GM18502 (cell line): ENCODE data around the gene SIRPA.
"Not testable (repeated sequence)": the region's sequence is repeated elsewhere in the genome, so short reads cannot be mapped to it uniquely, and the experiment has no call there.

Experiments
- ATAC-seq: cut with Tn5 transposase; IDR thresholded peaks from one replicate; pipeline ENCODE4 v1.9.1; 2021; ENCODE audit warnings: mild to moderate bottlenecking; ENCODE audit not compliant: unreplicated experiment, poor library complexity

Gene SIRPA

DNA sequence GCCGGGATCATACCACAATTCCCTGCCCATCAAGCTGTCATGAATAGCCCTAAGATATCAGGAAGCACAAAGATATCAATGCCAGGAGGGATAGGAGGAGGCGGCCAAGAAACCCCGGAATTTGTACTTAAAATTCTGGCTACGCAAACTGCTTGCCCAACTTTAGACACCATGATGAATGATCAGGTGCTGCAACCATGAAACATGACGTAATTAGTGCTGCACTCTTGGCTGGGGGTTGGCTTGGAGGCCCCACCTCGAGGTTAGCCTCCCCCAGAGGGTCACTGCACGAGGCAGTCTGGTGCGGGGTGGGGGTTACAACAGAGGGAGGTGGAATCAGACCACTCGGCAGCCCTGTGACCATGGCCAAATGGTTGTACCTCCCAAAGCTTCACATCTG, 8.9 kb downstream of the SIRPA start:
- no peak for ATAC-seq

DNA sequence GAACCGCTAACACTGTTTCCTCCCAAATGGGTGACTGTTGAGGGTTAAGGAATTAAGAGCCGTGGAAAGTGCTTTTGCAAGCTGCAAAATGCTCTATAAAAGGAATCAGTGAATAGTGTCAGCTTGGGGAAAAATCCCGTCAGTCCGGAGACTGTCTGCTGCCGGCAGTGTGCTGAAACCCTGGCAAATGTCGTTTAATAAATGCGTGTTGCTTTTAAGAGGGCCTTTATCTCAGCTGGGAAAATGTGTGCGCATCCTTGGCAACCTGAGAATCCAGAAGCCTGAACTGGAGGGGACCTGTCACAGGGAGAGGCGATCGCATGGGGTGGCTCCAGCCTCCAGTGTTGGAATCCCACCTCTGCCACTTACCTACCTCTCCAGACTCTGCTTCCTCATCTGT, 9.8 kb downstream of the SIRPA start:
- ATAC-seq = no peak

DNA sequence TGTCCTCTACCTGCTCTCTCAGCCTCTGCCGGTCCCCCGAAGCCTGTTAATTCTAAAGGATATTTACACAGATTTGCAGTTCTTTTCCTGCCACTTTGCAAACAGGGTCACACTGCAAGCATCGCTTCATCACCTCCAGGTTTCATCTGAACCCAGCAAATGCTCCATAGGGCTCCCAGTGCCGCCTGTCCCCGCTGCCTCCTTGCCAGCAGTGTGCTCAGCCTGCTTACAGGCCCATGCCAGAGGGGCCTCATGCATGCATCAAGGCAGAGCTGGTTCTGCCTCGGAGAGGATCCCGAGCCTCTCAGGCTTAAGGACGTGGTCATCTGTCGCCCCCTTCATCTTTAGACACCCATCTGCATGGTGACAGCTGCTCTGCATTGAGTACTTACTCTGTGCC, 10.5 kb downstream of the SIRPA start:
- ATAC-seq = no peak

DNA sequence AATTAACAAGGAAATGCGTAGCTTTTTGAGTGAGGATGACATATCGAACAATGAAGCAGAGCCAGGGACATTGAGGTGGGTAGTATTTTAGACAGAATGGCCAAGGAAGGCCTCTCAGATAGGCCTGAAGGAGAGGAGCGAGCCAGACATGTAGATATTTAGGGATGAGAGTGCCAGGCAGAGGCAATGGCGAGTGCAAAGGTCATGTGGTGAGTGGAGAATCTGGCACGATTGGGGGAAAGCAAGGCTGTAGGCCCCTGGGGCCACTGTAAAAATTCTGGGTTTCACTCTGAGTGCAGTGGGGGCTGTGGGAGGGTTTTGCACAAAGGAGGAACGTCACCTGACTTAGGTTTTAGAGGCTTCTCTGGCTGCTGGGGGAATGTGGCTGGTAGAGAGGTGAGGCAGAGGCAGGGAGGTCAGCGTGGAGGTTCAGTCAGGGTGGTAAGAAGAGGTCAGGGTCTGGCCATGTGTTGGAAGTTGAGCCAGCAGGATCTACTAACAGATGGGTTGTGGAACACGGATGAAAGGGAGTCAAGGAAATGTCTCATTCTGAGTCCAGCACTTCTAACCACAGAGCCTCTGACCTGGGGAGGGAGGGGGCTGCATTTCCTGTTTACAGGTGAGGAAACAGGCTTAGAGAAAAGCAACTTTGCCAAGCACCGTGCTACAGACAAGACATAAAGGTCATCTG, 11.3 kb downstream of the SIRPA start:
- ATAC-seq = no peak

DNA sequence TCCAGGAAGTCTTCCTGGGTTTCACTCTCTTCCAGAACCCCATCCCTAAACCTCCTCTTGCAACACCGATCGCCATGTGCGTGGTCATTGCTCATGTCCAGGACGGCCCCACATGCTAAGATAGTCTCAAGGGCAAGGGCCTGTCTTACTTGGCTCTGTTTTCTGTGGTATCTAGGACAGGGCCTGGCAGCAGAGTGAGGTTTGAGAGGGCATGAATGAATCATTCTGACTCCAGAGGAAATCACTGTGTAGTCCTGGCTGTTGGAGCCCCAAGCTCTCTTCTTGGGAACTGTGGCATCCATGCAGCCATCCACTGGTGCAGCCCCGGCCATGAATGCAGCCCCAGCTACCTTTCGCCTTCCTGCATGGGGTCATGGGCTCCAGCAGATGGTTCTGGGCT, 12.4 kb downstream of the SIRPA start:
- no peak for ATAC-seq

DNA sequence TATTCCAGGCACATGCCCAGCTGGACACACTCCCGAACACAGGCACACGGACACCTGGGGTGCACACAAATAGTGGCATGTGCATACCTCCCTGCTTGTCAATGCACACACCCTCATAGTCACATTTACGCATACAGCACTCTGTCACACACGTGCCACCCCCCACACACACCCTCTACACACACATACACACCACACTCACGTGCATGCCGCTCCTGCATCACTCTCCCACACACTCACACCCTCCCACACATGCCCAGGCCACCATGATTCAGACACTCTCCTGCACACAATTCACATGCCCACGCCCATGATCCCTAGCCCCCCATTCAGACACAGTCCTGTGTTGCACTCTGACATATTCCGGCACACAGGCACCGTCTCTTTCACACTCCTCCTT, 13.0 kb downstream of the SIRPA start:
- no peak for ATAC-seq

DNA sequence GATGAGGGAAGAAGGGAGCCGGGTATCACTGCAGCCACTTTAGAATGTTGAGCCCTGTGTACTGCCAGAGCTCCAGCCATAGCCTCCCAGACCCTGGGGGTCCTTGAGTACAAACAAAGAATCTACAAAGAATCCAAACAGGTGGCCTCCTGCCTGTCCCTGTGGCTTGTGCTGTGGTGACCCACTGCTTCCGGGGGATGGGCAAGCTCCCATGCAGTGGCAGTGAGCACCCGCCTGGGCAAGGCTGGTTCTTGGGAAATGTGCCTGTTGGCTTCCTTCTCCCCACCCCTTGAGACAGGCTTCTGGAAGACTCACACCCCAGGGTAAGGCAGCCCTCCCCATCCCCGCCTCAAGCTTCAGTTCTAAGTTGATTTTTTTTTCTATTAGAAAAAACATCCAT, 13.9 kb downstream of the SIRPA start:
- no peak for ATAC-seq

DNA sequence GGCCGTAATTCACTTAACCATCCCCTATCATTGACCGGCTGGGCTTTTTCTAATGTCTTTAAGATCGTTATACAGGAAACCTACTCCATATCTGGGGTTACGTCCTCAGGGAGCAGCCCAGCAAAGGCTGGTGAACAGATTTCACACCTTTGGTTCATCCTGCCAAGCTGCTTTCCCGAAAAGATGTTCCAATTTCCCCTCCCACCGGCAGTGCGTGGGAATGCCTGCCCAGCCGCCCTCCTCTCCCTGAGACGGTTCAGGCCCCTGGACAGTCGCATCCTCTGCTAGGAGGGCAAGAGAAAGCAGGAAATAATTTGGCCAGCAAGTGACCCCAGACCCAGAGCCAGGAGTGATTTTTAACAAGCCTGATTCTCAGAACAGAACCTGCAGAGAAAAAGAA, 16.3 kb downstream of the SIRPA start:
- ATAC-seq = no peak

DNA sequence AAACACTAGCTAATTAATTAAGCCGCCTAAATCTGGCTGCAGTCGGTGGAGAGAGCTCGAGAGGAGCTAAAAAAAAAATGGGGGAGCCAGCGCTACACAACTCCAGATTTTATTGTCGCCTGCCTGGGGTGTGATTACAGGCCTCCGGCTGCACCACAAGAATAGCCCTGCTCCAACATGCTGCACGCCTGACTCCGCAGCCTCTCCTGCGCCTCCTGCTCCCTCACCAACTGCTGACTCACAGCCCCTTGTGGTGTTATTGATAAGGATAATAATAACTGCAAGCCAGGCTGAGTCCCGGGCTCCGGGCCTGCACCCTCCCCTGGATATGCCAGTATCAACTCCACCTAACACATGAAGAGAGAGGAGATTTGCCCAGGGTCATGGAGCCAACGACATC, 16.8 kb downstream of the SIRPA start:
- ATAC-seq = no peak

DNA sequence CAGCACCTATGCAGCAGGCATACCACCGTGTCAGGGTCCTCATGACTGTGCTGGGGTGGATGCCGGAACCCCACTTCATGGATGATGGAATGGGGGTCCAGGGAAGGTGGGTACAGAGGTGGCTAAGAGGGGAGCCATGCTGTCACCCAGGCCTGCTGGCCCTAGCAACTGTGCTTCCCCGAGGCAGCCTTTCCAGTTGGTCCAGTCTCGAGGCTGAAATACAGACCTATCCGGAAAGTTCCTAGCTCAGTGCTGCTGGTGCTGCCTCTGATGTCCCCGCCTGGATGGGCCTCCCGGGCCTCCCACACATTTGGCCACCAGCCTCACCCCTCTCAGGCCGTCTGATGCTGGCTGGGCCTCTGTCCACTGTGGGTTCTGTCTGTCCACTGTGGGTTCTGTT, 17.4 kb downstream of the SIRPA start:
- no peak for ATAC-seq

DNA sequence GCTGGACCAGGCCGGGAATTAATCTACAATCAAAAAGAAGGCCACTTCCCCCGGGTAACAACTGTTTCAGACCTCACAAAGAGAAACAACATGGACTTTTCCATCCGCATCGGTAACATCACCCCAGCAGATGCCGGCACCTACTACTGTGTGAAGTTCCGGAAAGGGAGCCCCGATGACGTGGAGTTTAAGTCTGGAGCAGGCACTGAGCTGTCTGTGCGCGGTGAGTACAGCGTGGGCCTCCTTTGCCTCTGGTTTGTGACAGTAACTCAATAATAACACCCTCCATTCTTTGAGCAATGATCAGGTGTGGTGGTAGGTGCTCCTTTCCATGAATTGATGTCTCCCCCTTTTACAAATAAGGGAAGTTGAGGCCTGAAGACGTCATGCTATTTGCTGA, 20.0 kb downstream of the SIRPA start:
- ATAC-seq = not testable (repeated sequence)

DNA sequence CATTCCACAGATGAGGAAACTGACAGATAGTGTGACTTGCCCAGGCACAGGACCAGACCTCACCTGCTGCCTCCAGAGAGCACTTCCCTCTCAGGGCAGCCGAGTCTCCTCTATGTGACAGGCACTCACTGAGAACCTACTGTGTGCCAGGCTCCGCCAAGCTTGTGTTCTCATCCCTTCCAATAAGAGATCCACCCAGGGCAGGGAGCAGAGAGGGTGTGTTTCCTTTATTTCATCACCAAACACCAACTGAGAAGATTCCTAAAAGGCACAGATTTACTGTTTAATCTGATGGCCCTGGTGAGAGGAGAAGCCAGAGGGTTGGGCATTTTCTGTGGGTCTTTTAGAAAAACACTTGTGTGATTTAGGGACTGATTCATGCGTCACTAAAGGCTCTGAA, 20.5 kb downstream of the SIRPA start:
- ATAC-seq = no peak

DNA sequence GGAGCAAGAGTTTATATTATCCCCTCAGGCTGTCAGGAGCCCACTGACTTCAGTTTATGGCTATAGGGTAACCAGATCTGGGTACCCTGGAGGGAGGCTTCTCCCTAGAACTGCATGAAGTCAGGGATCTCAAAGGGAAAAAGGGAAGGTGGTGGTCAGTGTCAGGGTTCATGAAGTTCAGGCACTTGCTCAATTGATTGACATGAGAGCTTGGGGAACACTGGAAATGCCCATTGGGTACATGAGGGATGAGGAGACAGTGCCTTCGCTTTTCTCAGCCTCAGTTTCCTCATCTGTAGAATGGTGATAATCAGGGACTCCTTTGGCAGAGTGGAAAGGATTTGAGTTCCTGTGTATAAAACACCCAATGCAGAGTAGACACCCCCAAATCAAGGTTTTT, 22.6 kb downstream of the SIRPA start:
- ATAC-seq = no peak

DNA sequence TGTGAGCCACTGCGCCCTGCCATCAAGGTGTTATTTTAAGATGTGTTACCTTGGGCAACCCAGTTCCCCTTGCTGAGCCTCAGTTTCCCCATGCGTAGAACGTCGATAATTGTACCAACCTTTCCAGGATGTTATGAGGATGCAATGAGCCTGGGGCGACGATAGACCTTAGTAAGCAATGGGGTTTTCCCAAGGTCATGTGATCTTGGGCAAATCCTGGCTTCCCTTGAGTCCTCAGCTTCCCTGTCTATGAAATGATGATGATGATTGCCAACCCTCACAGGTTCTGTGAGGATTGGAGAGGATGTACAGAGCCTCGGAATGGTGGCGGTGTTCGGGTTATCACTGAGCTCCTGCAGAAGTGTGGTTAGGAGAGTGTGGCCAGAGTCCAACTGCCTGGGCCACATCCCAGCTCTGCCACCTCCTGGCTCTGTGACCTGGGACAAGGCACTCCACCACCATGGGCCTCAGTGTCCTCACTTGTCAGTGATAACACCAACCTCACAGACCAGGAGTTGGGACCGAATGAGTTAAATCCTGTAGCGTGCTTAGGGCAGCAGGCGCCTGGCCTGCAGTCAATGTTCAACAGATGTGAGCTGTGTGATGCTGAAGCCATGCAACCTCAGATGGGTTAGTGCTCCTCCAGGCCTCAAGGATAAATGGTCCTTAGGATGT, 23.4 kb downstream of the SIRPA start:
- no peak for ATAC-seq

DNA sequence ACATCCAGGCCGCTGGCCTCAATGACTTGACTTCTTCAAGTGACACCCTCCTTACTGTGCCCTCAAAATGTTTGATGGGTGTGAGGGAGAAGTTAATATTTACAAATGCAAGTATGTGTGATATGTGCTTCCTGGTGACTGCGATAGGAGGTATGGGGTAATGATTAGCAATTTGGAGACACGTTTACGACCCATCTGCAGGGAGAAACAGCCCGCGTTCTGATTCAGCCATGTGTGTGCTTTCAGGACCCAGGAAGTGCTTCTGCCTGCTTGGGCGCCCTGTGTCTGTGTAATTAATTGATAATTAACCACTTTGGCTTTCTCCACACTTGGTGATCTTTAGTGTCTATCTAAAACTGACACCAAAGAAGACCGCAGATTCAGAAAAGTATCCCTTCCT, 25.0 kb downstream of the SIRPA start:
- no peak for ATAC-seq

DNA sequence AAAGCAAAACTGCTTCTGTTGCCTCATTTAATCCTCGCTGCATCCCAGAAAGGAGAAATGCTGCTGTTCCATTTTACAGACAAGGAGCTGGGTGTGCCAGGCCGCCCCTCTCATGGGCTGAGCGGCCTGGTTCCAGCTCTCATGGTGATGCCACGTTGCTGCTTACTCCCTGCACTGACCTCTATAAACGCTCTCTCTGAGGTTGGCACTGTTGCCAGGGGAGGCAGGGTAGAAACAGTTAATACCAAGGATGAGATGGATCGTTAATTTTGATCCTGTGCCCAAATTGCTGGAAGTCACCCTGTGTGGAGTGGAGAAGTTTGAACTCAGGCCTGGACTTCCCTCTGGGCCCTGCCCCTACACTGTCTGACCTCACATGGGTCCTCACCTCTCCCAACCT, 25.6 kb downstream of the SIRPA start:
- no peak for ATAC-seq

DNA sequence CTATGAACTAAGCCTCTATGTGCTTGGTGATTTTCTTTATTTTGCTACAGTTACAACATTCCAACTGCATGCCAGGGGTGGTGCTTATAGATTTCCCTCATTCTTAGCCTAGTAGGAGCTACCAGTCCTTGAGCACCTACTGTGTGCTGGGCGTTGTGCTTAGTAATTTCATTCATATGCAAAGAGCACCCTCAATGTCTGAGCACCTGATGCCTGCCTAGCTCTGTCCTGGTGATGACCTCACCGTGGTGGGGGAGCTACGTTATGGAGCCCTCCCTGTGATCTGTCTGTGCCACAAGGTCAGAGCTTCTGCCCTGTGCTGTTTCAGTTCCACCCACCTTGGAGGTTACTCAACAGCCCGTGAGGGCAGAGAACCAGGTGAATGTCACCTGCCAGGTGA, 26.8 kb downstream of the SIRPA start:
- ATAC-seq = not testable (repeated sequence)

DNA sequence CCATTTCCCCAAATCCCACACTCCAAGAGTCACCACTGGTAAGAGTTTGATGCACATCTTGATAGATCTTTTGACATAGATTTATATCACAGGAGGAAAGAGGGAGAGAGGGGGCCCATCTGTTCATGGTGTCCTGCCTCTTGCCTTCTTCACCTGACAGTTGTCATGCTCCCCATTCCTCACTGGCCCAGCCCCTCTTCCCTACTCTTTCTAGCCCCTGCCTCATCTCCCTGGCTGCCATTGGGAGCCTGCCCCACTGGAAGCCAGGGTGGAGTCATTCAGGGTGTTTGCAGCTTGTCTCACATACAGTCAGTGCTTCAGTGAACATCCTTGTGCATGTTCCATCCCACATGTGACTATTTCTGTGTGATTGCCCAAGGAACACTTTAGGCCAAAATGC, 27.6 kb downstream of the SIRPA start:
- no peak for ATAC-seq

DNA sequence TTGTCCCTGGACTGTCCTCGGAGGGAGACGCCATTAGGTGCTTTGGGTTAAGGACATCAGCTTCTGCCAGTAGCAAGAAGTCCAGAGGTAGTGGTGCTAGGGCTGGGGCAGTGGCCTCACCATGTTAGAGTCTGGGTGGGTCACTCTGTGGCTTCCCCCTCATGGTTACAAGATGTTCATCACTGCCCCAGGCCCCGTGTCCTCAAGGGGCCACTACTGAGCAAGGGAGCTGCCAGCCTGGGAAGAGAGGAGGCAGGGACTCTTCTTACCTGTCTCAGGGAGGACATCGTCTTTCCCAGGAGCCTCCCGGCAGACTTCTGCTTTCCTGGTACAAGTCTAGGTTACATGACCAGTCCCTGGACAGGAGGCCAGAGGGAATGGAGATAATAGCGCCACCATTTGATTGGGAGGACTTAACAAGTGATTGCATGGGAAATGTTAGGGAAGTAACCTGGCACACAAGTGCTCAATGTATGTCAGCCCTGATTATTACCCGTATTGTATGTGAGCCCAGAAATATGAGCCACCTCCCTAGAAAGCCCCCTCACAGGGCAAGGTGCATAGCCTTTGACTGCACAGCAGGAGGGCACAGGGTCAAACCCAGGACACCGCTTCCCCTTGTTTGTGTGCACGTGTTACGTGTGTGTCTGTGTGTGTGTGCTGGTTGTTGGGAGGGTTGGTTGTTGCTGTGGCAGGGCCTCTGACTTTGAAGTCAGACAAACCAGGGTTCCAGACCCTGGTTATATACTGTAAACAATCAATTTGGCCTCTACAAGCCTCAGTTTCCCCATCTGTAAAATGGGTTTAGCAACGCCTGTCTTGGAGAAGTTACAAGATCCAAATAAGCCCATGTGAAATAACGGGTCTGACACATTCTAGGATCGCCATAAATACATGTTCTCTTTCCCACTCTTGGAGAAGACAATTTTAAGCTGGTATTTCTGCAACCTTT, 30.0 kb downstream of the SIRPA start:
- ATAC-seq = no peak

DNA sequence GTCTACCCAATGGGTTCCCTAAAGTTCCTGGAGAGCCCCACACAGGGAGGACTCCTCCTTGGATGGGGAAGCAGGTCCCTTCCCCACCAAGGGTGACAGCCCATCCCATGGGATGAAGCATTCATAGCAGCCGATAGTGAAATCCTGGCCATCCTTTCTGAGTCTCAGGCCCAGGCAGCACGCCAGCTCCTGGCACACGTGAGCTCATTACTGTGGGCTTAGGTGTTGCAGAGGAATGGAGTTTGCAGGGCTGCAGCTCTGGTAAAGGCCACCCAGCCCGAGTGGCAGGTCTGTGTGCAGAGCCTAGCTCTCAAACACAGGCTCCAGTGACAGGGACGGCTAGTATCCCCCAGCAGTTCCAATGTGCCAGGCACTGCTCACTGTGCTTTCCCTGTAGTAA, 31.0 kb downstream of the SIRPA start:
- no peak for ATAC-seq

DNA sequence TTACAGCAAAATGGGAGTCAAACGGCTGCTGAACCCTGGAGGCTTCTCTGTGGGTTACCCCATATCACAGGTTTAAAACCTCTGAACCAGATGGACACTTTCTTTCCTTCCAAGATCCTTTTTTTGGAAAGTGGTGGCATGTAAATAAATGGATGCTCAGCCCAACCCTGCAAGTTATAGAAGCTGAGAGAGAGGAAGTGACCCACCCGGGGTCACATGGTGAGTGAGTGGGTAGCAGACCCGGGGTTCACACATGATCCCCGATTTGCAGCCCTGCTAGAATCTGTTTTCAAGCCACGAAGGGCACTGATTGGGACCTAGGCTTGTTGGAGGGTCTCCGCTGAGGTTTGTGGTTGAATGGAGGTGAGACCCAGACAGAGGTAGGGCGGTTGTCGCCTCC, 32.0 kb downstream of the SIRPA start:
- no peak for ATAC-seq
